IPS-18a (cell line): ENCODE results near the gene MBTPS1.

Experiments used
- H3K27ac ChIP-seq: one replicate; pipeline ENCODE4 v1.5.1; 2013; ENCODE audit warnings: low read length
- H3K27me3 ChIP-seq: one replicate; pipeline ENCODE4 v1.6.1; 2013; ENCODE audit warnings: mild to moderate bottlenecking, low read length; ENCODE audit not compliant: control insufficient read depth, insufficient read depth
- H3K36me3 ChIP-seq: one replicate; pipeline ENCODE4 v1.6.1; 2013; ENCODE audit warnings: low read depth, low read length; ENCODE audit not compliant: control insufficient read depth
- H3K4me1 ChIP-seq: one replicate; pipeline ENCODE4 v1.6.1; 2013; ENCODE audit warnings: low read depth, low read length; ENCODE audit not compliant: control insufficient read depth
- H3K4me3 ChIP-seq: one replicate; pipeline ENCODE4 v1.5.1; 2013; ENCODE audit warnings: low read length
- H3K9ac ChIP-seq: one replicate; pipeline ENCODE4 v1.6.1; 2013; ENCODE audit warnings: mild to moderate bottlenecking, low read length, moderate library complexity
- H3K9me3 ChIP-seq: one replicate; pipeline ENCODE4 v1.6.1; 2013; ENCODE audit warnings: low read depth, low read length; ENCODE audit not compliant: control insufficient read depth

Gene MBTPS1

DNA sequence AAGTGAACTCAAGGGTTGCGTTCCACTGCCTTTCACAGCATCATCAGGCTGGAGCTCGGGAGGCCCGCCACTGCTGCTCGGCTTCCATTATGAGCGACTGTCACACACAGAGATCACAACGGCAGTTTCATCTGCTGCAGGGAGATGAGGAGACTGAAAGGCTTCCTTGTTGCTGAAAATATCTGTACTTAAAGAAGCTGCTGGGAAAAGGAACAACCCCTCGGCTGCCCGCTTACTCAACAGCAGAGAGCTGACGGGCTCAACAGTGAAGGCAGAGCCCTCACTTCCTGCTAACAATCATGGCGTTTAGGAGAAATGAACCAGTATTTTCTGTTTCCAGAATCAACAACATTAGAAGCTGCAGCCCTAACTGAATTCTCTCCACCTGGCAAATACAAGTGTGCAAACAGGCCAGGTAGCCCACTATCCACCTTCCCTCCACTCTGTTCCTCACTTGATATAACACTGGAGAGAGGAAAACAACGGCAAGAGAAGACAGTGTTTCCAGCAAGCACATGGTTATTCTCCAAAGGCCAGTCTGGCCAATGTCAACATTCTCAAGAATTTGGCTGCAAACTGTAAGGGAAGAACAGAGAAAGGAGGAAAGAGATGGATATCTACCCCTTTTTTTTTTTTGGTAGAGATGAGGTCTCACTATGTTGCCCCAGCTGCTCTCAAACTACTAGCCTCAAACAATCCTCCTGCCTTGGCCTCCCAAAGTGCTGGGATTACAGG is 33.7 kb downstream of the MBTPS1 start:
- no peak overlapping the region for H3K9ac ChIP-seq
- H3K4me3 ChIP-seq: no peak overlapping the region
- H3K9me3 ChIP-seq: no peaks in the 10 kb centered on the region
- peaks cover 48% of the 10 kb centered on the region for H3K36me3 ChIP-seq
- no peaks in the 10 kb centered on the region for H3K4me1 ChIP-seq
- no peaks in the 10 kb centered on the region for H3K27me3 ChIP-seq
- H3K27ac ChIP-seq: no peak overlapping the region

- Histone ChIP-seq H3K4me3 (no peak overlapping the region), H3K9me3 (no peaks in the 10 kb centered on the region), H3K4me1 (no peaks in the 10 kb centered on the region), H3K27me3 (no peaks in the 10 kb centered on the region), H3K9ac (no peak overlapping the region), H3K36me3 (peaks cover 40% of the 10 kb centered on the region), H3K27ac (no peak overlapping the region)
These were observed 34.6 kb downstream of the MBTPS1 start for GRCh38 chr16:84082110-84082509.

GRCh38 chr16:84081446-84081989 is 35.2 kb downstream of the MBTPS1 start:
- Histone ChIP-seq H3K27ac (no peak overlapping the region), H3K27me3 (no peaks in the 10 kb centered on the region), H3K9ac (no peak overlapping the region), H3K4me1 (no peaks in the 10 kb centered on the region), H3K36me3 (peaks cover 36% of the 10 kb centered on the region), H3K9me3 (no peaks in the 10 kb centered on the region), H3K4me3 (no peak overlapping the region)

DNA sequence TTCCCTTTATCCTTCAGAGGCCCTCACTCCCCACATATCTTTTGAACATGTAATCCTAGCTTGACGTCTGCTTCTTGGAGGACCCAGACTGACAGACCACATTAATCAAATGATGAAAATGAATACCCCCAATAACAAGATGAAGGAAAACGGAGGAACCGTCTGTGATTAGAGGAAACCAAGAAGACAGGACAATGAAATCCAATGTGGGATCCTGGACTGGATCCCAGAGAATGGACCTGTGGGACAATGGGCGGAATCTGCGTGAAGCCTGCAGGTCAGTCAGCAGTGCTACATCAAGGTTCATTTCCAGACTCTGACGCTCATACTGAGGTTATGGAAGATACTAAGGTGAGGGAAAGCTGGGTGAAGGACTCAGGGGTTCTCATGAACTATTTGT is 35.9 kb downstream of the MBTPS1 start:
- H3K9me3 ChIP-seq: no peaks in the 10 kb centered on the region
- no peaks in the 10 kb centered on the region for H3K27me3 ChIP-seq
- H3K36me3 ChIP-seq: peaks cover 32% of the 10 kb centered on the region
- H3K27ac ChIP-seq: no peak overlapping the region
- no peaks in the 10 kb centered on the region for H3K4me1 ChIP-seq
- no peak overlapping the region for H3K4me3 ChIP-seq
- H3K9ac ChIP-seq: no peak overlapping the region

- H3K36me3 ChIP-seq: peaks cover 36% of the 10 kb centered on the region
These were observed 36.4 kb downstream of the MBTPS1 start for GRCh38 chr16:84080378-84080777.

GRCh38 chr16:84079664-84080063 is 37.1 kb downstream of the MBTPS1 start:
- H3K9me3 ChIP-seq: no peaks in the 10 kb centered on the region
- H3K9ac ChIP-seq: no peak overlapping the region
- H3K4me1 ChIP-seq: no peaks in the 10 kb centered on the region
- H3K27ac ChIP-seq: no peak overlapping the region
- peaks cover 41% of the 10 kb centered on the region for H3K36me3 ChIP-seq
- no peaks in the 10 kb centered on the region for H3K27me3 ChIP-seq
- H3K4me3 ChIP-seq: no peak overlapping the region

More at GRCh38 chr16:84080378-84080777, 36.4 kb downstream of the MBTPS1 start:
- Histone ChIP-seq H3K27ac (no peak overlapping the region), H3K9me3 (no peaks in the 10 kb centered on the region), H3K9ac (no peak overlapping the region), H3K4me1 (no peaks in the 10 kb centered on the region), H3K27me3 (no peaks in the 10 kb centered on the region), H3K4me3 (no peak overlapping the region)

GRCh38 chr16:84075376-84075775 is 41.4 kb downstream of the MBTPS1 start:
- Histone ChIP-seq H3K9me3 (no peaks in the 10 kb centered on the region), H3K4me3 (no peak overlapping the region), H3K4me1 (no peaks in the 10 kb centered on the region), H3K9ac (no peak overlapping the region), H3K27ac (no peak overlapping the region), H3K27me3 (no peaks in the 10 kb centered on the region), H3K36me3 (peaks cover 37% of the 10 kb centered on the region)

- Histone ChIP-seq H3K9ac (no peak overlapping the region), H3K9me3 (no peaks in the 10 kb centered on the region), H3K4me3 (no peak overlapping the region), H3K27ac (no peak overlapping the region), H3K36me3 (peaks cover 39% of the 10 kb centered on the region), H3K4me1 (no peaks in the 10 kb centered on the region), H3K27me3 (no peaks in the 10 kb centered on the region)
These were observed 42.0 kb downstream of the MBTPS1 start for GRCh38 chr16:84074721-84075120.

GRCh38 chr16:84072014-84072413 is 44.7 kb downstream of the MBTPS1 start:
- H3K27me3 ChIP-seq: no peaks in the 10 kb centered on the region
- H3K36me3 ChIP-seq: peaks cover 62% of the 10 kb centered on the region
- H3K4me3 ChIP-seq: no peak overlapping the region
- no peaks in the 10 kb centered on the region for H3K9me3 ChIP-seq
- H3K27ac ChIP-seq: no peak overlapping the region
- no peaks in the 10 kb centered on the region for H3K4me1 ChIP-seq
- H3K9ac ChIP-seq: no peak overlapping the region

DNA sequence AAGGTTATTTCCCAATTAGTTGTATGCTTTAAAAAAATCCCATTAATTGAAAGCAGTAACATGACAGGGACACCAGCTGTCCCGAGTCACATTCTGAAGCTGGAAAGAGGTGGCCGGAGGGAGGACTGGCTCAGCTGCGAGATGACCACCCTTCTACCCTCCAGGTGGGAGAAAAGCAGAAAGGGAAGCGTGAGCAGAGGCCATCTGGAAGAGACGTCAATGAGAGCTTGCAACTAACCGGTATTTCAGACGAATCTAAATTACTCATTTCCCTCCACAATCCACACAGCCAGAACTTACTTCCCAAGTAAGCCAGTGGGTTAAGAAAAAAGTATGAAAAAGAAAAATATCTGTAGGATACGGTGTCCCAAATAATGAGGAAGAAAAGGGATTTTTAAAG is 45.6 kb downstream of the MBTPS1 start:
- Histone ChIP-seq H3K9ac (no peak overlapping the region), H3K9me3 (no peaks in the 10 kb centered on the region), H3K36me3 (peaks cover 63% of the 10 kb centered on the region), H3K4me3 (no peak overlapping the region), H3K4me1 (no peaks in the 10 kb centered on the region), H3K27ac (no peak overlapping the region), H3K27me3 (no peaks in the 10 kb centered on the region)

- Histone ChIP-seq H3K9ac (no peak overlapping the region), H3K27ac (no peak overlapping the region), H3K9me3 (no peaks in the 10 kb centered on the region), H3K4me3 (no peak overlapping the region), H3K4me1 (no peaks in the 10 kb centered on the region), H3K36me3 (peaks cover 52% of the 10 kb centered on the region), H3K27me3 (no peaks in the 10 kb centered on the region)
These were observed 47.2 kb downstream of the MBTPS1 start for GRCh38 chr16:84069540-84069939.
